HG03025 (cell line): ENCODE results near the gene TPPP3.
"Not testable (repeated sequence)": the region's sequence is repeated elsewhere in the genome, so short reads cannot be mapped to it uniquely, and the experiment has no call there.

Experiments used
- ATAC-seq: cut with Tn5 transposase; IDR thresholded peaks from one replicate; pipeline ENCODE4 v1.9.1; 2021; ENCODE audit warnings: mild to moderate bottlenecking, moderate library complexity; ENCODE audit not compliant: unreplicated experiment, low FRiP score

TPPP3 gene

DNA sequence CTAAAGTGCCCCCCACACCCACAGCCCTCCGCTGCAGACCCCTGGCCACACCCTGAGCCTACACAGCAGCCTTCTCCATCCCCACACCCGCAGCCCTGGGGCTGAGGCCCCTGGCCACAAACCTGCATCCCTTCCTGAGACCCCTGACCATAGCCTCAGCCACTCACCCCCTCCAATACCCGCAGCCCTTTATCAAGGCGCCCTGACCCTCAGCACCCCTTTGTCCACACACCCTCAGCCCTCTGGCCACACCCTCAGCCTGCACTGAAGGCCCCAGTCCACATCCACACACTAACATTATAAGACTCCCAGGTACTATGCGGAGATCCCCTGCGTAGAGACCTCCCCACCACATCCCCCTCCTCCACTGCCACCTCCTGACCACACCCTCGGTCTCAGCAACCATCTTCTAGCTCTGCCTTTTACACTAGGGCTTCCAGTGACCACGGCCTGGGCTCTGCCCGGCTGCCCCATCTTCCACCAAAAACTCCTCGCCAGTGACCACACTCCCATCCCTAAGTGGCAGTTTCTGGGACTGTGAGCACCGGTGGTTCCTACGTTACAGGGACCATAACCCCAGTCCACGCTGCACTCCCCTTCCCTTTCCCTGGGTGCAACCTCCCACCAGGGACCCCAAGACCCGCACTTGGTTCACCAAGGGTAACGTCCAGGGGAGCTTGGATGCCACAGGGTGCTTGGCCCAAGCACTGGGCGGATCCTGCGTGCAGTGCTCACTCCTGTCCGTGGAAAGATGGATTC lies 818 bp downstream of the TPPP3 start:
- no peak for ATAC-seq

DNA sequence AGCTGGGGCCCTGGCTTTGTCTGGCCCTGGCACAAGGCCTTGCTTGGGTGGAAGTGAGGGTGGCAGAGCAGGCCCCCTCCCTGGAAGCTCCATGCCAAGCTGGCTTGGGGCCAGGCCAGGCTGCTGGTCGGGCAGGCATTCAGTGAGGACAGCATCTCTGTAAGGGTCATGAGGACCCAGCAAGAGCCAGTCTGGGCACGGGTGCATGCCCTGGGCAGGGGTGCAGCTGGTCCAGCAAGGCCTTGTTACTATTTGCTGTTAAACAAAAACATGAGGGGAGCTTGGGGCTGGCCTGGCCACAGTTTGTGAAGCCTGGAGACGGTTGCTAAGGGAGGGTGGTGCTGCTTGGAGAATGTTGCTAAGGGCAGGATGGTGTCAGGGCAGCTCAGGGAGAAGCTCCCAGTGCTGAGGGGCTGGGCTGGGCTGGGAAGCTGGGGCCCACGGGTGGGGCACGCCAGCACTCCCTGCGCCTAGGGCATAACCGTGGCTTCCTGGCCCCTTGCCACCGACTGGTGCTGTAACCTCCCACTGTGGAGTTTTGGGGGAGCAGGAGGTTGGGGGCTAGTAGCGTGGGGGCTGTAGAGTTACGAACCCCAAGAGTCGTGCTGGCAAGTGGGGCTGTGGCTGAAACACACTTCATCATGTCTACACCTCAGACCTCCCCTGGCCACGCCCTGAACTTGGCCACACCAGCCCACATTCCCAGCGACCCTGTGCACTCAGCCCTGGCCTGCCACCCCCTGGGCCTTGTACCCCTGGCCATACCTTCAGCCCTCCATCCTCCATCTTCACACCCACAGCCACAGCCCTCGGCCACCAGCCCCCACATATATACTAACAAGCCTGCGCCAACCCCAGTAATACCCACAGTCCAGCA lies 1.6 kb downstream of the TPPP3 start:
- ATAC-seq: no peak

- ATAC-seq: no peak
Measured at GRCh38 chr16:67390816-67391423, 2.4 kb downstream of the TPPP3 start.

DNA sequence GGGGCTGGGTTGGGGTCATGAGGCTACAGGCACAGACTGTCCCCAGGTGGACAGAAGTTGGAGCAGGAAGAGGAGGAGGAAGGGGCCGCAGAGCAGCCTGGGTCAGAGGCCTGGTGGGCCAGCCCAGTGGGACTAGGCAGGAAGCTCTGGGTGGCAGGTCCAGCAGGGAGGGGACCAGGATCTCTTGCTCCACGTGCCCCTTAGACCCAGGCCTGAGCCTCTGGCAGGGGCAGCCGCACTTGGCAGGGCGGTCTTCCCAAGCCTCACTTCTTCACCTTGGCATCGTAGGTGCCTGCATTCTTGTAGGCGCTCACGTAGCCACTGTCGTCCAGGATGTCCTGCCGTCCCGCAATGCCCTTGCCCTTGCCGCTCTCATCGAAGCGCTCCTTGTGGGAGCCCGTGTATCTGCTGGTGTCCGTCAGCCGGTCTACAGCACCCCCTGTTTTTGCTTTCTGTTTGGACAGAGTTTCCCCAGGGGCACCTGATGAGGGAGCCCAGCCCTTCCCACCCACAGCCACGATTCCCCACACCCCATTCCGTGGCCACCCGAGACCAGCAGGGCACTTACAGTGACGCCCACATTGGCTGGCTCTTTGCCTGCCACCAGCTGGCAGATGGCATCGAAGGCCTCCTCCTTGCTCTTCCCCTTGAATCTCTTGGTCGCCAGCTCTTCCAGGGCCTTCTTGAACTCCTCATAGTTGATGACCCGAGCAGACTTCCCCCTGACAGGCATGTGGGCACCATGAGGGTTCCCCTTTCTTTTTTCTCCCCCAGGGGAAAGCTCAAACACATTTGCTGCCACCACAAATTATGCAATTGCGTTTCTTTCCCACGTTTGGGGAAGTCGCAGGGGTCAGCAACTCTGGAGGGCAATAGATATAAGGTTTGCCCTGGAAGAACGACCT lies 3.1 kb downstream of the TPPP3 start:
- no peak for ATAC-seq

GRCh38 chr16:67388591-67388990 lies 4.7 kb downstream of the TPPP3 start:
- no peak for ATAC-seq

- no peak for ATAC-seq
Measured at GRCh38 chr16:67388191-67388590, 5.1 kb downstream of the TPPP3 start.

DNA sequence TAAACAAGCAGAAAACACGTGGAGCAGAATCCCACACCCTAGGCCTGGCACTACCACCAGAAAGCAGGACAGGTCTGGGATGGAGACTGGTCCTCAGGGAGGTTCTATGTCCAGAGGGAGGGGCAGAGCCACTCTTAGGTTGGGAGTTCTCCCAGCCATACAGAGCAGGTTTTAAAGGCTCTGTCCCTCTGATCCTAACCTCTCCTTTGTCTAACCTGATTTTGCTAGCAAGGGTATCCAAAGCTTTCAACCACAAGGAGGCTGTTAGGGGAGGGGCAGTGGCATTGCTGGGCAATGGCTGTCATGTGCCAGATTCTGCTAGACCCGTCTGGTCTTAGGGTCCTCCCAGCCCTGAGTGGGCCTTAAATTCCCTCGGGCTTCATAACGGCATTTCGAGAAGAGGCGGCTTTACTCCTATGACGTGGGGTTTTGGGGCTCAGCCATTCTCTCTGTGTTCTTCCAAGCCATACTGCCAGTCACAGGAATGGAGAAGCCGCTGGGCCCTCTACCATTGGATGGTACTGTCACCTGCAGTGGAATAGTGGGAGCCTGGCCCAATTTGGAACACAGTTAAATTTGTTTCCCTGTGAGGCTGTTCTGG lies 5.7 kb downstream of the TPPP3 start:
- ATAC-seq: no peak

DNA sequence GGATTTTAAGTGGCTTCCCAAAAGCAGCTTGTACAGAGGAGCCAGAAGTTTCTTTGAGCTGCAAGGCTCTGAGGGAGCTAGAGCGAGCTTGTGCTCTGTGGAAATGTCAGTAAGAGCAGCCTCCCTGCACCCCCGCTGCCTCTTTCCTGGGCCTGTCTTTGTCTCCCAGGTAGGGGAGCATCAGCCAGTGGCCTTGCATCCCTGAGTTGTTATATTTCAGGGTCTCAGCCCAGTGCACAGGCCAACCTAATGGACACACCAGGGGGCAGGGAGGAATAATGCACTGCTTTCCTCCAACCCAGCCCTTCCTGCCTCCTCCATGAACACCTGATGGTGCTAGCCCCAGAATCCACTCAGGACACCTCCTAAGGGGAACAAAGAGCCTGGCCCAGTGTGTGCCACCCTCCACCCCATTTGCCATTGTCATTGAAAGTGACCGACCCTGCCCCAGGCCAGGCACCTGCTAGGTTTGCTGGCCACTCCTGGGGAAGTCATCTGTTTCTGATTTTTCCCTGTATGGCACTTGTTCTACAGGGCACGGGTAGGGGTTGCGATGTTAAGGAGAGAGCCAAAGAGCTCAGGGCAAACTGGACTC lies 6.3 kb downstream of the TPPP3 start:
- ATAC-seq: no peak

DNA sequence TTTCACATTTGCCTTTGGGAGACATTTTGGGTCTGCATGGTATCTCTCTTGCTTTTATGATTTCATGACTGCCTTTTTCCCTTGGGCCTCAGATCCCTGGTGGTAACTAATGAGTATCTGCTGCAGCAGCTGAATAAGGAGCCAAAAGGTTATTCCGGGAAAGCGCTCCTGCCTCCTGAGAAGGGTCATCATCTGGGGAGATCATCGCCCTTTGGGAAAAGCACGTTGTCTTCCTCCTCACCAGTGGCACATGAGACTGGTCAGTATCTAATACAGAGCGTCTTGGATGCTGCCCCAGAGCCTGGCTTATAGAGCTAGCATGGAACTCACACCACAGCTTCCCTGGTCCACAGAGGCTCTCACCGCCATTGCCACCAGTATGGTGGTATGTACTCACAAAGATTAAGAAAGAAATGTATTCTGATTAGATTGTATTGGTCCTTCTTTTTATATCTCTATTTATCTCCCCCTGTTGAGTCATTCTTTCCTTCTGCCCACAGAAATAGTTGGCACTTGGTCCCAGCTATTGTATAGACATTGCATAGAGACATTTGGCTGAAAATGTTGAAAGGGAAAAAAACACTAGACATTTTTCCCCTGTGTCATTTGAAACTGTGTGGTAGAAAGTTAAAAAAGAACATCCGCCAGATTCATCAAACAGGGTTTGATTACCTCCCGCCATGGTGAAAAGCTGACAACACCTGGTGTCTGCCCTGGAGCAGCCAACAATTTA lies 8.4 kb downstream of the TPPP3 start:
- no peak for ATAC-seq

DNA sequence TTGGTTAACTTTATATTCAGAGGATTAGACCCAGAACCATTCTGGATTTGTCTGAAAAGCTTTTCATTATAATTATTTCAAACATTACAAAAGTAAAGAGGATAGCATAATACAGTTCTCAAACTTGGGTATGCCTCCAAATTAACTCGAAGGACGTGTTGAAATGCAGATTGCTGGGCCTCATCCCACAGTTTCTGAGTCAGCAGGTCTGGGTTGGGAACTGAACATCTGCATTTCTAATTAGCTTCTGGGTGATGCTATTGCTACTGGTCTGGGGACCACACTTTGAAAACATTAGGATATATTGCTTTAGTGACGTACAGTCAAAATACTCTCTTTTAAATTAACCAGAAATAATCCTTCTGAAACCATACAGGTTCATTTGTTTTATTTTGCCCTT lies 10.0 kb downstream of the TPPP3 start:
- no peak for ATAC-seq

GRCh38 chr16:67378642-67379041 lies 14.7 kb downstream of the TPPP3 start:
- no peak for ATAC-seq

DNA sequence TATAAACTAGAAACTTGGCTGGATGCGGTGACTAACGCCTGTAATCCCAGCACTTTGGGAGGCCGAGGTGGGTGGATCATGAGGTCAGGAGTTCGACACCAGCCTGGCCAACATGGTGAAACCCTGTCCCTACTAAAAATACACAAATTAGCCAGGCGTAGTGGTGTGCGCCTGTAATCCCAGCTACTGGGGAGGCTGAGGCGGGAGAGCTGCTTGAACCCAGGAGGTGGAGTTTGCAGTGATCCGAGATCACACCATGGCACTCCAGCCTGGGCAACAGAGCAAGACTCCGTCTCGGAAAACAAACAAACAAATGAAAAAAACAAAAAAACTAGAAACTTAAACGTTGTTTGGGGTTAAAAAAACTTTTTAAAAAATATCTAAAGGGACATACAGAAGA lies 17.3 kb downstream of the TPPP3 start:
- ATAC-seq: not testable (repeated sequence)

- no peak for ATAC-seq
Measured at GRCh38 chr16:67372664-67373063, 20.6 kb downstream of the TPPP3 start.

DNA sequence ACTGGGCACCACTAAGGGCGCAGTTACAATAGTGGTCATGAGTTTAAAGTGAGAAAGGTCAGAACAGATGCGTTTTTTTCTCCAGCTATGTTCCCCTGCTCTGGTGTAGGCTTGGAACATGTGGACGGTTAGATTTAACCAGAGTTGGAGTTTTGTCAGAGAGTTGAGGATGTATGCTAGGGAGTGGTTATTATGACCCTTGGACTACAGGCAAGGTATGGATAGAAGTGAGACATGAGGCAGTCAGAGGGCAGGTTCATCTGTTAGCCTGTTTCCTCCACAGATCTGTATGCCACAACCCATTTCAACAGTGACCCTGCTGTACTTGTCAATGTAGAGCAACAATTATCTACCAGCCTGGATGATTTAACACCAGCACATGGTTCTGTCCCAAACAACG lies 22.6 kb downstream of the TPPP3 start:
- no peak for ATAC-seq

DNA sequence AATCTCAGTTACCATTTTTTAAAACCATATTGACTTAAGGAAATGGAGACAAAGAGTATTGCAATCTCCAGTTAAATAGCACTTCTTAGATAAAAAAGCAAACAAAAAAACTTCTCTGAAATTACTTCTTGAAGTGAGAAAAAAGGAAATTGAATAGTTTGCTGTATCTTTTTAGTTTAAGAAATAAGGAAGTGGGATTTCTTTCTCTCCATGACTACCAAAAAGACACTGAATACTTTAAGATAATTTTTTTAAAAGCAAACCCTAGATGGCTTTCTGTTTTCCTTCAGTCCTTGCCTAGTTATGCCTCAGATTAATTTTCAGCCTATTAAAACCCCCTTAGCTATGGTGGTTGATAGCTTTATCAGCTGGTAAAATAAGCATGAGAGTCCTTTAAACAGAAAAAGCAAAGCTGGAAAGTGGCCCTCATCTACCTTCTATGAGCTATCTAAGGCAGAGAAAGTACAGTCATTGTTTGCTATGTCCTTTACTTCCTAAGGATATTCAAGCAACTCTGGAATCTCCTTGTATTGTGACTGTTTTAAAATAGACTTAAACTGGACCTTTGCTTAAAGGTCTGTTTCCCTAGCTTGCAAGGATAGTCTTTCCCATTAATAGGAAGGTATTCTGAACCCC lies 28.6 kb downstream of the TPPP3 start:
- no peak for ATAC-seq

DNA sequence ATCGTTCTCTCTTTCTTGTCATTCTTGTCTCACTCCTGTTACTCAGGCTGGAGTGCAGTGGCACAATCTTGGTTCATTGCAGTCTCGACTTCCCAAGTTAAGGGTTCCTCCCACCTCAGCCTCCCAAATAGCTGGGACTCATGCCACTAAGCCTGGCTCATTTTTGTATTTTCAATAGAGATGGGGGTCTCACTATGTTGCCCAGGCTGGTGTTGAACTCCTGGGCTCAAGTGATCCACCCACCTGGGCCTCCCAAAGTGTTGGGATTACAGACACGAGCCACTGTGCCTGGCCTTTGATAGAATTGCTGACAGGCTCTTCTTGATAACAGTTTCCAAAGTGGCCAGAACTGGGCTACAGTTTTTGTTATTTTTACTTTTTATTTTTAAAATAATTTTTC lies 32.3 kb downstream of the TPPP3 start:
- no peak for ATAC-seq

GRCh38 chr16:67359540-67360269 lies 33.6 kb downstream of the TPPP3 start:
- not testable (repeated sequence) for ATAC-seq

GRCh38 chr16:67357561-67357960 lies 35.7 kb downstream of the TPPP3 start:
- ATAC-seq: no peak
